ENCODE results near the gene CLIC3.

Gene CLIC3

DNA sequence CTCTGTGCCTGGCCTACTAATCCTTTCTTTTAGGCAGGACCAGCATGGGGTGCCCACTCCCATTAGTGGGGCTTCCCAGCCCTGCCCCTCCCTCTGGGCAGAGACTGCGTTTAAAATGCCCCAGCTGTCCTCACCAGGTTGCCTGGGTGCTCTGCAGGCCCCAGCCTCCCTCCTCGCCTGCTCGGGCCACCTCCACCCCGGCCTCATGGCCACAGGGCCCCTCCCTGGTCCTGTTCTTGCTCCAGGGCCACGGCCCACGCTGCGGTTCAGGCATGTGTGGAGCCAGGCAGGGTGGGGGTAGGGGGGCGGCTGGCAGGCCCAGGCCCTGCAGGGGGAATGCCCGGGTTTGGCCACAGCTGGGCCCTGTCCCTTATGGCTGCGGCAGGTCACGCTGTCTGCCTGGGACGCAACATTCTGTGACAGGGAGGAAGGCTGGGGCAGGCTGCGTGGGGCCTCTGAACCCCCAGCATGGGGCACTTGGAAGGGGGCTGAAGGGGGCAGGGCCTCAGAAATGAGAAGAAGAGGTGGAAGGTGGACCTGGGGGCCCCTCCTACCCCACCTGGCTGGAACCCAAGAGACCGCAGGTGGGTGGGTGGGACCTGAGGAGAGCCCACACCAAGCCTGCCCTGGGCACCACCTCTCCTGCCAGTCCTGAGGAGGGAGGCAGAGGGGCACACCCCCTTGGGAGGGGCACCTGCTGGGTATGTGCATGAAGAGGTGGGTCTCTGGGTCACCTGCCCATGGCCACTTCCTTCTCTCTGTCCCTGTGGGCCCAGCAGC, 44.6 kb downstream of the CLIC3 start, which contains the start of gene LCN12:
Gene LCN12, plus strand, starts transcription at position 733 of the 780 bp plus-strand sequence. CDS start 55 bp downstream, outside the sequence.
- no peak for DNase-seq (ENCODE audit: low read depth)

DNA sequence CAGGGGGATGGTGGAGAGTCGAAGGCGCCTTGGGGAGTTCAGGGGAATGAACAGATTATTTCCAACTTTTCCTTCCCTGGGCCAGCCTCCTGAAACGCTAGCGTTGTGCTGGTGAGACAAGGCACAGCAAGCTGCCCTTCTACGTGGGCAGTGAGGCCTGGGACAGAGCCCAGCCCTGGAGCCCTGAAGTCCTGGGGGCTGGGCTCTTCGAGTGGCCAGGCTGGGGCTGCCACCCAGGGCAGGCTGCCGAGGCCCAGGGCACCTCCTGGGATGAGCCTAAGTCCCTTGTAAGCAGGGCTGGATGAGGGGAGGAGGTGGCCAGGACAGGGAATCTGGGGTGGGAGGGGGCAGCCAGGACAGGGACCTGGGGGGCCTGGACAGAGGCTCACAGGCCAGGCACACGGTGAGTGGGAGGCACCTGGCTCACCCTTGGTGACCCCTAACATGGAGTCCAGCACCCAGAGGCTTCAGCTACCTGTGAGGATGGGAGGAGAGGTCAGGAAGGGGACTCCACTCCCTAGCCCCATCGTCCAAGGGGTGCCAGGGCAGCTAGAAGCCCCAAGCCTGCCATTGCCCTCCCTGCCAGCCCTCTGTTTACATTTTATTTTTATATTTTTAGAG, 45.6 kb downstream of the CLIC3 start:
- no peak for DNase-seq (ENCODE audit: low read depth)

DNA sequence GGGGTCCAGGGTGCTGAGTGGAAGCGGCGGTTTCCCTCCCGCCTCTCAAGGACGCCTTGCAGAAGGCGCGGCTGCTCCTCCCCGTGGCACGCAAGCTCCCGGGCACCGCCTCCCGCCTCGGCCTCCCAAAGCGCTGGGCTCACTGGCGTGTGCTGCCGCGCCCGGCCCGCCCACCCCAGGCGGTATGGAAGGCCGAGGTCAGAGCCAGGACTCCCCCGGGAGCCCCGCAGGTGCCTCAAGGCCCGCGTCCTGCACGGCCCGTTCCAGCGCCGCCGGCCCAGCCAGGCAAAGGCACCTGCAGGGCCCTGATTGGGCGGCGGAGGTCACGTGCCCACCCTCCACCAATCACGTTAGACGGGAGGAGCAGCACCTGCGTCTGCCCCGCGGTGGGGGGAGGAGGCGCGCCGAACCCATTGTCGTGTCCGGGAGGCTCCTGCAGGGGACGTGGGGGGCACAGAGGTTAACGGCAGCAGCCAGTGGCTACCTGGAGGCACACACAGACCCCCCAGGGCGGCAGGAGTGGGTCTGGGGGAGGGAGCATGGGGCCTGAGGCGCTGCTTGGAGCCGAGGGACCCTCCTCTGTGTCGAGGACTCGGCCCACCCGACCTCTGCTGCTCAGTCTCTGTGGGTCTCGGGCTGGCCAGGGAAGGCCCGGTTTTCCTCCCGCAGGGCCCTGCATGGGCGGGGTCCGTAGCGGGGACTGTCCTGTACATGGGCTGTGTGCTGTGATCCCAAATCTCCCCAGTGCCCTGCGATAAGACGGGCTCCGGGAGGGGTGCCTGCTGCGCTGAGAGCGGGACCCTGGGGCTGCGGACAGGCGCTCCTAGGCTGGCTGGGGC, 46.3 kb downstream of the CLIC3 start:
- peak; percentile 95 for DNase-seq (ENCODE audit: low read depth)

DNA sequence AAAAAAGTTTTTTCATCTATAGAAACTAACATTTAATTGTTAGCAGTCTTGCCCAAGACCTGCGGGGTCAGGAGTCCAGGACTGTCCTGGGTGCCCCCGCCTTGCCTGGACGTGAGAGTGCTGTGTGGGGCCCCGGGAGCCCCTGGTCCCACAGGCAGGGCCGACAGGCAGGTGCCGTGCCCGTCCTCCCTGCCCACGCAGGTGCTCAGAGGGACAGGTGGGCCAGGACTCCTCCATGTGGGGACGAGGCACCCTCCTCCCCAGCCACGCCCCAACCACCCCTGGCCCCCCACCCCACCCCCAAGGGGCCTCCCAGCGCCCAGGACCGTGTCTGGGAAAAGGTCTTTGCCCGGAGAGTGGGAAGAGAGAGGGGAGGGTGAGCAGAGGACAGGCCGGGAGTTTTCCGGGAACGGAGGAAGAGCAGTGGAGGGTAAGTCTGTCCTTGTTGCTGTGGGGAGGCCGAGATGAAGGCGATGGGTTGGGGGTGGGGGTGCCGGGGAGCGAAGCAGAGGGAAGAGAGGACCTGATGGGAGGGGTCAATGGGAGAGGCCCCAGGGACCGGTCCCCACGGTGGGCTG, 47.0 kb downstream of the CLIC3 start:
- DNase-seq (ENCODE audit: low read depth), result no peak

DNA sequence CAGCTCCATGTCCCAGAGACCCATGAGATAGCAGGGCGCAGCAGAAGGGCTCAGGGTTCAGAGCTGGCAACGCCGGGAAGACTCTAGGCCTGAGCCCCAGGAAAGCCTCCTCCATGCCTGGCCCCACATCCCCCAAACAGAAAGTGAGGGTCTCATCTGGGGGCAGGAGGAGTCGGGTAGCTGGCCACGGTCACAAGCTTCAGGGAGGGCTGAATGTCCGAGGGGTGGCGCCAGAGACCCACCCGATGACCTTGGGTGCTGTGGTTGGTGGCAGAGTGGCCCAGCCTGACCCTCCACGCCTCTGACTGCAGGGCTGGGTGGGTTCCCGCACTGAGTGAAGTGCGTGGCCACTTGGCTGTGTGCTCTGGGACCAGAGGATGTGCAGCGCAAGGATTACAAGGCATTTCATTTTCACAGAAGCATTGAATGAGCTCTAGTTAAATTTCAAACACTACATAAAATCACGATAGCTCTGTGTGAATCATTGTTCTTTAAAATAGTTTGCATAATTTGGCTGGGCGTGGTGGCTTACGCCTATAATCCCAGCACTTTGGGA, 48.3 kb downstream of the CLIC3 start:
- DNase-seq (ENCODE audit: low read depth), result no peak

DNA sequence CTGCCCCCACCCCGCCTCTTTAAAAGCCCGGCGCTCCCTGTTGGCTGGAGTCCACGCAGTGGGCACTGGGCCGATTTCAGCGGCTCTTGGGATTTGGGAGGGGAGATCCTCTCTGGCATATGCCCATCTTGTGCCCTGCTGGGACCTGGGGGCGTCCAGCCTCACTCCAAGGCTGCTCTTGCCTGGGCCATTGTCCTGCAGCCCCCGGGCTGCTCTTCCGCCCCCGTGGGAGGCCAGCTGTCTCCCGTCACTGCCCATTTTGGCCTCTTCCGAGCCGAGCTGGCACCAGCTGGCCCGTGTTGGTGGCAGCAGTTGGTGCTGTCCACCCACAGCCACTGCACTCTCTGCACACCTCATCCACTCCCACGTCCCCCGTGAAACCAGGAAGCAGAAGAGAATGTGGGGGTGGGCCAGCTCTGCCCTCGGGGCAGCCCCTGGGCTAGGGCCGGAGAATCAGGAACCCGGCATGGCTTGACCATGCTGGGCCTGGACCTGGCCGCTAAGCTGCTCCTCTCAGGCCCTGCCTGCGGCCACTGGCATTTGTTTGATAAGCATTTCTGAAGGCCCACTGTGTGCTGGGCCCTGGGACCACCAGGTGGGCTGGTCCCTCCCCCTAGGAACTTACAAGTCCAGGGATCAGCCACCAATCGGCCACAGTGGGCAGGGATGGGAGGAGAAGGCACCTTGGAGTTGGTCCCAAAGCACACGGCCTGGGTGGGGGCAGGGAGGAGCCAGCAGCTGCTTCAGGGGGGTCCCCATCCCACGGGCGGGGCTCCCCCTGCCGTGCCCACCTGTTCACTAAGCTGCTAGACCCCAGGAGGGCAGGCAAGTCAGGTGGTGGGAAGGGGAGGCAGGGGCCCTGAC, 49.1 kb downstream of the CLIC3 start:
- no peak for DNase-seq (ENCODE audit: low read depth)

DNA sequence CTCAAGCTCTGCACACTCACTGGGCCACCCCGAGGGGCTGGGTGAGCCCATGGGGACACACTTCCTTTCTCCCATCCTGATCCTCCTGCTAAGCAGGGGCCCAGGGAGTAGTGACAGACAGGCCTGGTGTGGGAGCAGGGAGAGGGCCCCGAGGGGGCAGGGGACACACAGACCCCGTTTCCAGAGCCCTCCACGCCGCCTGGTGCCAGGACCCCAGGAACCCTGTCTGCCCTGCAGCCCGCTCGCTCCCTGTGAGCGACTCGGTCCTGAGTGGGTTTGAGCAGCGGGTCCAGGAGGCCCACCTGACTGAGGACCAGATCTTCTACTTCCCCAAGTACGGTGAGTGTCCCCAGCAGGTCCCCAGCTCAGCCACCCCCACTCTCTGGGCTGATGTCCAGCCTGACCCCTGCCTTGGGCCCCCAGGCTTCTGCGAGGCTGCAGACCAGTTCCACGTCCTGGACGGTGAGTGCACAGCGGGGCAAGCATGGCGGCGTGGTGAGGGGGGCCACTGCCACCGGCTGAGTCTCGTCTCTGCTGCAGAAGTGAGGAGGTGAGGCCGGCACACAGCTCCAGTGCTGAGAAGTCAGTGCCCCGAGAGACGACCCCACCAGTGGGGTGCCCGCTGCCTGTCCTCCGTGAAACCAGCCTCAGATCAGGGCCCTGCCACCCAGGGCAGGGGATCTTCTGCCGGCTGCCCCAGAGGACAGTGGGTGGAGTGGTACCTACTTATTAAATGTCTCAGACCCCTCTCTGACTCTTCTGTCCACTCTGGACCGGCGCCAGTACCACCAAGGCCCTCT, 49.9 kb downstream of the CLIC3 start:
- DNase-seq (ENCODE audit: low read depth), result no peak

DNA sequence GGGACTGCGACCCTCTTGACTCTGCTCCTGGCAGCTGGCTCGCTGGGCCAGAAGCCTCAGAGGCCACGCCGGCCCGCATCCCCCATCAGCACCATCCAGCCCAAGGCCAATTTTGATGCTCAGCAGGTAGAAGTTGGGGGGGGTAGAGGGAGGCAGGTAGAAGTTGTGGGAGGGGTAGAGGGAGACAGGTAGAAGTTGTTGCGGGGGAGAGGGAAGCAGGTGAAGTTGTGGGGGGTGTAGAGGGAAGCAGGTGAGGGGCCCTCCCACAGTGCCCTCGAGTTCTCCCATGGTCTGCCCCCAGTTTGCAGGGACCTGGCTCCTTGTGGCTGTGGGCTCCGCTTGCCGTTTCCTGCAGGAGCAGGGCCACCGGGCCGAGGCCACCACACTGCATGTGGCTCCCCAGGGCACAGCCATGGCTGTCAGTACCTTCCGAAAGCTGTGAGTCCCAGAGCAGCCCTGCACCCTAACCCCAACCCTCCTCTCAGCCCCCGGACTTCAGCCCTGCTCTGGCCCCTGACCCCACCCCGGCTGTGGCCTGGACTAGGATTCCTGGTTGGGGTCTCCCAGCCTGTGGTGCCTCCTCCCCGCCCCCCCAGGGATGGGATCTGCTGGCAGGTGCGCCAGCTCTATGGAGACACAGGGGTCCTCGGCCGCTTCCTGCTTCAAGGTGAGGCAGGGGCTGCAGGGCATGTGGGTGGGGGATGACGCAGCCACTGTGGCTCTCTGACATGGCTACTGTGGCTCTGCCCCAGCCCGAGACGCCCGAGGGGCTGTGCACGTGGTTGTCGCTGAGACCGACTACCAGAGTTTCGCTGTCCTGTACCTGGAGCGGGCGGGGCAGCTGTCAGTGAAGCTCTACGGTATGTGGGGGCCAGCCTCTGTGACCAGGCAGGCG, 50.8 kb downstream of the CLIC3 start:
- no peak for DNase-seq (ENCODE audit: low read depth)
